HG02981 (cell line): Measurements from ENCODE around the gene ARHGAP26.

ENCODE experiments used
- ATAC-seq: cut with Tn5 transposase; IDR thresholded peaks from one replicate; pipeline ENCODE4 v1.9.1; 2021; ENCODE audit warnings: mild to moderate bottlenecking, moderate library complexity; ENCODE audit not compliant: unreplicated experiment

Gene ARHGAP26

DNA sequence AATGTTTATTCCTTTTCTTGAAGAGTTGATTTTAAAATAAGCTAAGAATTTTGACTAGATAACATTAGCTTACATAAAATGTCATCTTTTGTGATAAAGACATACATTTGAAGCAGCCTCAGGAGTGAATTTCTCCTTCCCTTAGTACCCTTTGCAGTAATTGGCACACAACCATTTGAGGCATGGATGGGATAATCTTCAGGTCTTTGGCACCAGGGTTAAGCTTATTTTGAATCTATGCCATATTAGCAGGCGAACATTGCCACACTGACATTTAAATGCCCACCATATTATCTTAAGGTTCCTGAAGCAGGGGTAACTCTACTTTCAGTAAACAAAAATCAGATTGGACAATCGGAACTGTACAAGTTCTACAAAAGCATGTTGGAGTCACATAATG is 507.4 kb downstream of the ARHGAP26 start:
- ATAC-seq: no peak
